Activated CD8-positive, alpha-beta memory T cell treated with anti-CD3 and anti-CD28 coated beads for 36 hours (primary cell): ENCODE results near the gene ABTB1. TPM values are rescaled to one million over a fixed set of nuclear protein-coding genes. Genes with fewer than 3 reads are reported as not detected.

Experiments used
- CTCF ChIA-PET: fragments of 350-600 bp; sonication (Branson Sonifier 250); formaldehyde crosslinking; loops from one replicate; lab custom pipeline; 2021; ENCODE audit warnings: antibody characterized with exemption; lab: Charles Lee
- POLR2A ChIA-PET: fragments of 350-600 bp; sonication (Branson Sonifier 250); formaldehyde crosslinking; loops from one replicate; lab custom pipeline; 2021; ENCODE audit warnings: antibody characterized with exemption; lab: Charles Lee
- total RNA-seq, 2 experiments: library from RNA; stranded (reverse); gene quantifications; one replicate each; pipeline ENCODE4 v1.2.3, GENCODE V29; 2021

The ABTB1 gene
- total RNA-seq, result 10 to 100 TPM; 11.3 to 13.1 TPM

DNA sequence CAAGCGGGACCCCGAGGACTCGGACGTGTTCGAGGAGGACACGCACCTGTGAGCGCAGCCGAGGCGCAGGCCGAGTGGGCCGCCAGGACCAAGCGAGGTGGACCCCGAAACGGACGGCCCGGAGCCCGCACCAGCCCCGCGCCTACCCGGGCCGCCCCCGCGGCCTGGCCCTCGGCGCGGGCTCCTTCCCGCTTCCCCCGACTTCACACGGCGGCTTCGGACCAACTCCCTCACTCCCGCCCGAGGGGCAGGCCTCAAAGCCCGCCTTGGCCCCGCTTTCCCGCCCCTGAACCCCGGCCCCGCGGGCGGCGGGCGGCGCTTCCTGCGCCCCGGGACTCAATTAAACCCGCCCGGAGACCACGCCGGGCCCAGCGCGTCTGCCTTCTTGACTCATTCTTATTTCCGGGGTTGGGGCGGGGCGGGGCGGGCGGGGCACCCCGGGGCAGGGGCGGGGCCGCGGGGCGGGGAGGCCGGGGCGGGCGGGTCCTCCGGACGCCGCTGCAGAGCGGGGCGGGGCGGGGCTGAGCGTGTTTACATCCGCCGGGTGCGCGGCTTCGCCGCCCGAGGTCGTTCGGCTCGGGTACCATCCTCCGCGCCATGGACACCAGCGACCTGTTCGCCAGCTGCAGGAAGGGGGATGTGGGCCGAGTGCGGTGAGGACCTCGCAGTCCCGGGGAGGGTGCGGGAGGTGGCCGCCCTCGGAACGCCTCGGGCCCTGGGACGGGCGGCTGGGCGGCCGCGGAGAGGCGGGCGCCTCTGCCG lies at the start of gene ABTB1:
TSS of gene ABTB1 (plus strand) at position 524 of the 762 bp plus-strand sequence. CDS start at position 598, 74 bp downstream.
- POLR2A ChIA-PET, result interaction anchor here (0.6 to 0.9 kb wide), 4 partner anchors 9 to 837 kb away, joined by 3 to 4 read pairs (median 4); partner anchors contain the start of gene MCM2
- CTCF ChIA-PET, result no interaction called here

DNA sequence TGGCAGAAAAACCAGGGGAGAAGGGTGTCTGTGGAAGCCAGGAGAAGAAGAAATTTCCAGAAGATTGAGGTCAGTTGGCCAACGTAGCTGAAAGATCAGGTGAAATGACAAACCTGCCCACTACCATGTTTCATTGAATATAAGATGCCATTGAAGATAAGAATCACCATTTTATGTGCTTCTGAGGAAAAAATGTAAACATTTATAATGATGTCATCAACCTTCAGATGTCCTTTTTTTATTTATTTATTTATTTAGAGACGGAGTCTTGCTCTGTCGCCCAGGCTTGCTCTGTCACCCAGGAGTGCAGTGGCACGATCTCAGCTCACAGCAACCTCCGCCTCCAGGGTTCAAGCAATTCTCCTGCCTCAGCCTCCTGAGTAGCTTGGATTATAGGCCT lies 48.7 kb upstream of the ABTB1 start:
- ChIA-PET POLR2A (no interaction called here), CTCF (no interaction called here)

DNA sequence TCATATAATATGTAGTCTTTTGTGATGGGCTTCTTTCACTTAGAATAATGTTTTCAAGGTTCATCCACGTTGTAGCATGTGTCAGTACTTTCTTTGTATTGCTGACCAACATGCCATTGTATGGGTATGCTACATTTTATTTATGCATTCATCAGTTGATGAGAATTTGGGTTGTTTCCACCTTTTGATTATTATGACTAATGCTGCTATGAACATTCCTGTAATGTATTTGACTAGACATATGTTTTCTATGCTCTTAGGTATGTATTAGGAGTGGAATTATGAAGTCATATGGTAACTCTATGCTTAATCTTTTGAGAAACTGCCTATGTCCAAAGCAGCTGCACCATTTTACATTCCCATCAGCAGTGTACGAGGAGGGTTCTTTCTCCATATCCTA lies 46.9 kb upstream of the ABTB1 start:
- ChIA-PET POLR2A (no interaction called here), CTCF (no interaction called here)

DNA sequence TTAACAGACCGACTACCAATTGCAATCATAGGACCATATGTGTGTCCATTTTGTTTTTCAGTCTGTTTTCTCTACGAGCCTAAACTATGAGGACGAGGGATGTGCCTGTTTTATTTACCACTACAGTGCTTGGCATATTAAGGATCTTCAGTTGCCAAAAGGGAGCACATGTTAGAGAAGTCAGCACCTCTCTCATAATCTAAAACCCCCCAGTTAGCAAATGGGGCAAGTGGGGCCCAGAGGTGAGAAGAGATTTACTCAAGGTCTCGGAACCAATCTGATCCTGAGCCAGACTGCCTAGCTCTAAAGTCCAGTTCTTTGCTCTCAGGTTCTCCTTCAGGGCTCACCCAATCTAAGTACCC lies 44.3 kb upstream of the ABTB1 start:
- CTCF ChIA-PET, result interaction anchor here (1.1 kb wide), 1 partner anchor 53 kb away, joined by 3 read pairs; no protein-coding TSS in a partner anchor
- POLR2A ChIA-PET, result interaction anchor here (1.2 kb wide), 1 partner anchor 31 kb away, joined by 5 read pairs; the partner anchor contains the start of gene MCM2

DNA sequence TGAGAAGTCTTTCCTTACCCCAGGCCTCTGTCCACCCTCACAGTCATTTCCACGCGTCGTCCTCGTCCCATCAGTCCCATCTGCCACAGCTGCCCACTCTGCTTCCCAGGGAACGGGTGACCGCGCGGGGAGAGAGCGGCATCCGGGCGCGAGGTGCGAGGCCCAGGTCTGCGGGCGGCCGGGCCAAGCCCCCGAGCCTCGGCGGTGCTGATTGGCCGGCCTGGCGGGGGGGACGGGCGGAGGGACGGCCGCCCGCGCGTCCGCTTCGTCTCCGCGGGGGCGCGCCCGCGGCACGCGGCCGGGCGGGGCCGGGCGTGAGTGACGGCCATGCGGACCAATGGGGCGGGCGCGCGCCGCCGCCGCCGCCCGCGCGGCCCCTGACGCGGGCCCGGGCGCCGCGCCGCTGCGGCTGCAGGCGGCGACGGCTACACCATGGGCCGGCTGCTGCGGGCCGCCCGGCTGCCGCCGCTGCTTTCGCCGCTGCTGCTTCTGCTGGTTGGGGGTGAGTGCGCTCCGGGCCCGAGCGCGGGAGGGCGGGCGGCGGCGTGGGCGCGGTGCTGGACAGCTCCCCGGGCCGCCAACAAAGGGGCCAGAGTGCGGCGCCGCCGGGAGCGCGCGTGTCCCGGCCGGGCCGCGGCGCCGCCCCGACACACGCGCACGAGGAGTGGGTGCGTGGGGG lies 43.8 kb upstream of the ABTB1 start, which contains the start of gene PODXL2:
TSS of gene PODXL2 (plus strand) at position 398 of the 679 bp plus-strand sequence. CDS start at position 433, 35 bp downstream.
- ChIA-PET POLR2A (interaction anchor here (1.2 kb wide), 1 partner anchor 31 kb away, joined by 5 read pairs; the partner anchor contains the start of gene MCM2), CTCF (interaction anchor here (0.9 kb wide), 1 partner anchor 54 kb away, joined by 3 read pairs; no protein-coding TSS in a partner anchor)

DNA sequence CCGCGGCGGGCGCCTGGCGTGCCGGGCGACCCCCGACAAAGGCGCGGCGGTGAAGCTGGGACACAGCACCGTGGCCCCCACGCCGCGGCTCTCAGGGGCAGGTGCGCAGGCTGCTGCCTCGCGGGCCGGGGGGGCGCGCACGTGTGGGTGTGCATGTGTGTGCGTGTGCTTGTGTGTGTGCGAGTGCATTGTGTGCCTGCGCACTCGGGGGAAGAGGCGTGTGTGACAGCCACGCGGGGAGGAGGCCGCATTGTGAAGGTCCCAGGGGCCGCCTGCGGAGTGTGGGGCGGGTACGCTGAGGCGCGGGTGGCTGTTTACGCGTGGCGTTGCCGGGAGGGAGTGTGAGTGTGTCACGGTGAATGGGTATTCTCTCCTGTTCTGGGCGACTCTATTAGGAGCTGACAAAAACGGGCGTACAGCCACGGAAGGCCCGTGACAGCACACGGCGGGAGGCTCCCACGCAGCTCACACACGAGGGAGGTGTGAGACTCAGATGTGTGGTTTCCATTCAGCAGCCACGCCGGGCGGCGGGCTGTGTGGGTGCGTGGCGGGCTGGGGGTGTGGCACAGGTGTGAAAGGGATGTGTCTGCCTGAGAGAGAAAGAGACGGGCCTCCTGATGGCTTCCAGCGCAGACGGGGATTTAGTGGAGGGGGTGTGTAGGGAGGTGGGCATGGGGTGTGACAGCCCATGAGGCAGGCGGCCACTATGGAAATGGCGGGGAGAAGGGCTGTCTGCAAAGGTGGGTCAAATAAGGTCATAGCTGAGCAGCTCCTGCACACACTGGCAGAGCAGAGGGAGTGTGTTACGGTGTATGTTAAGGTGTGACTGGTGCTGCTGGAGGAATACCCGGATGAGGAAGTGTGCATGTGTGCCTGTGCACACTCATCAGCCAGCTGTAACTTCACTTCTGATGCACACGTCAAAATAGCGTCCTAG lies 43.0 kb upstream of the ABTB1 start:
- ChIA-PET CTCF (interaction anchor here (0.6 to 0.9 kb wide), 2 partner anchors 55 to 408 kb away, joined by 3 read pairs; no protein-coding TSS in a partner anchor), POLR2A (no interaction called here)

DNA sequence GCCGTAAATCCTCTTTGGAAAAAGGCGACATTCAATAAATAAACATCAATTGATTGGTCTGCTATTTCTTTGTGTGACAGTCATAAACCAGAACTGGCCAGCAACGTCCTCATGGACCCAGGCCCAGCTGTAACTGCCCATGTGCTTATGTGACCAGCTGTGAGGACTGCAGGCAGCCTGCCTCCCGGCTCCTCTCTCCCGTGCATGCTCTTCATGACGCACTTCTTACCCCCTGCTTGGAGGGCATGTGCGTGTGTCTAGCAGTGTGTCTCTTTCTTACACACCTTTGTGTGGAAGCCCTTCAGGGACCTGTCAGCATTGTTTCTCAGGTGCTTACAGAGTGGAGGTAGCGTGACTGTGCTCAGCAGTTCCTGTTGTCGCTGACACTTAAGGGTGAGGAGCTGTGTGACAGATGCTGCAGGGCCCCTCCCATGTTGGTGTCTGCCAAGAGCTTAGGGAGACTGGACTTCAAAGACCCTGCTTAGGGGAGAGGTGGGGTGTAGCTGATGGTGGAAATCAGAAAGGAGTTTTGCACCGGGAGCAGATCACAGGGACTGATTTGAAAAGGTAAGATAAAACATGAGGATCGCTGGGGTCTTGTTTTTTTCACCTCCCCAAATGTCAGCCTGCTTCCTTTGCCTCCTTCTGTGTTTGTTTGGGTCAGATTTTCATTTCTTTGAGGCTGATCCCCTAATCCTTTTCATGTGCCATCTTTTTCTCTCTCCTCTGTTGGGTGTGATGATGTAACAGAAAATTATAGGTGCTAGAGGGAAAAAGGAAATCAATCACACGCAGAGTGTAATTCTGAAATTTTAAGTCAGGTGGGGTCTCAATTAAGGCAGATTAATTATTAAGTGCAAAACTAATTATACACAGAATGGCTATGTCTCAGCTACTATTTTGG lies 41.7 kb upstream of the ABTB1 start:
- POLR2A ChIA-PET, result no interaction called here
- CTCF ChIA-PET, result interaction anchor here (0.6 to 1.0 kb wide), 2 partner anchors 56 to 443 kb away, joined by 3 to 4 read pairs; no protein-coding TSS in a partner anchor

DNA sequence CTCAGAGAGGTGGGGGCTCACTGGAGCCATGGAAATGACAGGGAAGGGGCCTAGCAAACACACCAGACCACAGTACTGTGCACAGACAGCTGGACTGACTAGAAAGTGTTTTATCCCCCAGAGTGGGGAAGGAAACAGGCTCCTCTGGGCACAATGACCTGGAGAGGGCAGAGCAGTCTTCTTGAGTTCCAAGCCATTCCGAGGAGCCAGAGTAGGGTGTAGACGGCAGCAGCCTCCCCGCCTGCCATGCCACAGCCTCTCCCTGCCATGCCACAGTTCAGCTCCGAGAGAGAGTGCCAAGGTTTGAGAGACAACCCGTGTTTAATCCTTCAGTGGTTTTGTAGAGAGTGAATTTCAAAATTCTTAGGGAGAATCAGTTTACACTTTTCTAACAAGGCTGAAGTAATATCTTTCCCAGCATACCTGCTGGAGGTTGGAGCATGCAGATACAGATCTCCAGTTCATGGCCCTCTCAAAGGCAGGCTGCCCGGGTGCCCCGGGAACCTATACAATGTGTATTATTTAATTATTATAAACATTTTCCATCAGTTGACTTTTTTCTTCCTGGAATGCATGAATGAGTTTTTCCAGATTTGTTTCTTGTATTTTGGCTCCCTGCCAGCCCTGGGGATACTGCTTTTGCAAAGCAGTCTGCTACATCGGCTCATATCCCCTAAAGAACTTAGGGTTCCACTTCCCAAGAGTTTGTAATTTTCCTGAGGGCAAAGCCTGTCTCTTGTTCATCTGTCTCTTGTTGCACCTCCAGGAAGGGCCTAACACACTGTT lies 40.5 kb upstream of the ABTB1 start:
- ChIA-PET CTCF (no interaction called here), POLR2A (no interaction called here)

DNA sequence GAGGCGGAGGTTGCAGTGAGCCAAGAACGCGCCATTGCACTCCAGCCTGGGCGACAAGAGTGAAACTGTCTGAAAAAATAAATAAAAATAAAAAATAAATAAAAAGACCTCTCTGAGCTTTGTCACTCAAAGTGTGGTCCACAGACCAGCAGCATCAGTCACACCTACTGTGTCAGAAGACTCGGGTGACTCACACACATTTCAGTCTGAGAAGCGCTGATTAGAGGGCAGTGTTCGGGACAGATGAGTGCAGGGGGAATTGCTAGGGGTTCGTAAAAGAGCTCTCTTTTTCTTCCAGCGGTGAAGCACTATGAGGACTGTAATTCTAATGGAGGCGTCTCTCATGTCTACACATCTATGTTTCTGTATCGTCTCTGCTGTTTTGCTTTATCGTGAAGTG lies 38.1 kb upstream of the ABTB1 start:
- POLR2A ChIA-PET, result no interaction called here
- CTCF ChIA-PET, result no interaction called here

DNA sequence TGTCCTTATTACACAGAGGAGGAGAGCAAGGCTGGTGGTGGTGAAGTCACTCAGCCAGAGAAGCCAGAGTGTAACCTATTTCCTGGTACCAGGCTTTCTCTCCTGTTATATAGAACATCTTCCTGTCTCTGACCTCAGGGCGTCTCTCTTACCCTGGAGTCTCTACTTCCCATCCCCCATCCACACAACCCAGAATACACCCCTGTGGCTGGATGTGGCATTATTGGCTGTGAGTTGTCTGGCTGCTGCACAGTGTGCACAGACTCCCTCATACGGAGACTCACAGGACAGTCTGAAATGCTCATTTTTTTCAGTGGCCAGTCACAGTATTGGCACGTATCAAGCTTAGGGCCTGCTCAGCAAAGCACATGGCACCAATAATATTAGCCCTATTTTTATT lies 35.2 kb upstream of the ABTB1 start:
- POLR2A ChIA-PET, result no interaction called here
- CTCF ChIA-PET, result no interaction called here

DNA sequence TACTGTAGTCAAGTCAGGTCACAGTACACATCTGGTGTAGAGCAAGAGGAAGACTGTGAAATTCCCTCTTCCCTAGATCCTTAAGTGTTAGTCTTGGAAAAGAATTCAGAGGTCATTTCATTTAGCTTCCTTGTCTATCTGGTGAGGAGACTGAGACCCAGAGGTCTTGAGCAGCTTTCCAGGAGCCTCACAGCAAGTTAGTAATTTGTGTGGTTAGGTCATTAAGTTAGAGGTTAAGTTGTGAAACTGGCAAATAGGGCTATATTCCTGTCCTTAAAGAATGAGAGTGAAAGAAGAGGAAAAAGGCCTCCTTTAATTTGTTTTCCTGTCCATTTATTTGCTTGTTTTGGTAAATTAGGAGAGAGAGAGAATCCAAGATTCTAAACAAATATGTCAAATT lies 34.8 kb upstream of the ABTB1 start:
- ChIA-PET POLR2A (no interaction called here), CTCF (no interaction called here)

DNA sequence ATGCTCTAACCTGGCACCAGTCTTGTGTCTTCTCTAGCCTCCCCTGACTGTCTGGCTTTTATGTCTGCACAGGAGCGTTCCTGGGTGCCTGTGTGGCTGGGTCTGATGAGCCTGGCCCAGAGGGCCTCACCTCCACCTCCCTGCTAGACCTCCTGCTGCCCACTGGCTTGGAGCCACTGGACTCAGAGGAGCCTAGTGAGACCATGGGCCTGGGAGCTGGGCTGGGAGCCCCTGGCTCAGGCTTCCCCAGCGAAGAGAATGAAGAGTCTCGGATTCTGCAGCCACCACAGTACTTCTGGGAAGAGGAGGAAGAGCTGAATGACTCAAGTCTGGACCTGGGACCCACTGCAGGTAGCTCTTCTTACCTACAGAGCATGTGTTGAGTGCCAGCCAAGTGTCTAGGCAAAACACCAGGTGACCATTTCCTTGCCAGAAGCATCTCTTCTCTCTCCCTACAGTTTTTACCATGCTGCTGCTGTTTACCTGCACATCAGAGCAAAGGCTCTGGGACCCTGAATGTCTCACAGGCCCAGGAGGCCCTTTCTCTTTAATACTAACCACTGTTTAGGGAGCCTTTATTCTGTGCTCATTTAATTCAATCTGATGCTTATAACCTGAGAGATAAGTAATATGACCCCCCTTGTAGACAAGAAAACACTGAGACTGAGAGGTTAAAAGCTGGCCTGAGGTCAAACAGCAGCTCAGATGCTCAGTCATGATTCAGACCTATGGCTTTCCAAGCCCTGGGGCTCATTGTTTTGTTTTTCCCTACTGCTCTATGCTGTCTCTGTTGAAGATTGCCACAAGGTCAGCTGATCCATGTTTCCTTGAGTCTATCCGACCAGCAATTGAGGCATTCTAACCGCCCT lies 33.3 kb upstream of the ABTB1 start:
- POLR2A ChIA-PET, result no interaction called here
- CTCF ChIA-PET, result no interaction called here

DNA sequence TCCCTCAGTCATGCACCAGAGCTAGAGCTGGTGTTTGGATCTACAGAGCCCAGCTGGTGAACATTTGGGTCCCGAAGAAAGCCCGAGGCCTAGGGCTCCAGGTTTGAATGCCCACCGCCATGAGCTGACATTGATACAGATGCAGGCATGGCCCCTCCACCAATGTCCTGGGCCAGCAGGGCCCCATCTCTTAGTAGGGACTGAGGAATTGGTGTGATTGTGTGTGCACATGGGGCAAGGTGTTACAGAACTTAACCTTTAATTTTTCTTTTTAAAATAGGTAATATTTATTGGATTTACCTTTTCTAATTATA lies 32.8 kb upstream of the ABTB1 start:
- CTCF ChIA-PET, result no interaction called here
- POLR2A ChIA-PET, result no interaction called here

DNA sequence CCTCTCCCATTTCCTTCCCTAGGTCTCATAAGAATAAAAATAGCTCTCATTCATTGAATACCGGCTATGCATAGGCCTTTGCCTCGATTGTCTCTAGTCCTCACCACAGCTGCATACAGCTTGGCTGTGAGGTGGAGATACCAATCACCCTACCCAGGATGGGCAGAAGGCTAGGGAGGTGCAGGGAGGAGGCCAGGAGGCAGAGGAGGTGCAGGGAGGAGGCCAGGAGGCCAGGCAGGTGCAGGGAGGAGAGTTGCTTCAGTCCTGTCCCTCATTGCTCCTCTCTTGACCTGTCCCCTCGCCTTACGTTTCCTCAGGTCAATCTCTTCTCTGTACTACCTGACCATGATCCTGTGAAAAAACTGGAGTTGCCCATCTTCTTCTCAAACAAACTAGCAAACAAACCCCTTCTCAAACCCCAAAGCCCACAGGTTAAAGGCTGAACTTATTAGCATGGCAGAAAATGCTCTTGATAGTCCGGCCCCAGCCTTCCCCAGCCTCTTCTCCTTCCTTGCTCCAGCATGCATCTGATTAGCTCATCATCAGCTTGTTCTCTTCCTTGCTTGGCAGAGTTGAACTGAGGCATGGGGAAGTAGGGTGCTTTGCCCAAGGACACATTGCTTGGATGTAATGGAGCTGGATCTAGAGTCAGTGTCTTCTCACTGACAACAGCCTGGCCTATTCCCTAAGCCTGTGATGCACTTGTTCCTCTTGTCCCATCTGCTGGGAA lies 27.9 kb upstream of the ABTB1 start:
- POLR2A ChIA-PET, result no interaction called here
- CTCF ChIA-PET, result no interaction called here

DNA sequence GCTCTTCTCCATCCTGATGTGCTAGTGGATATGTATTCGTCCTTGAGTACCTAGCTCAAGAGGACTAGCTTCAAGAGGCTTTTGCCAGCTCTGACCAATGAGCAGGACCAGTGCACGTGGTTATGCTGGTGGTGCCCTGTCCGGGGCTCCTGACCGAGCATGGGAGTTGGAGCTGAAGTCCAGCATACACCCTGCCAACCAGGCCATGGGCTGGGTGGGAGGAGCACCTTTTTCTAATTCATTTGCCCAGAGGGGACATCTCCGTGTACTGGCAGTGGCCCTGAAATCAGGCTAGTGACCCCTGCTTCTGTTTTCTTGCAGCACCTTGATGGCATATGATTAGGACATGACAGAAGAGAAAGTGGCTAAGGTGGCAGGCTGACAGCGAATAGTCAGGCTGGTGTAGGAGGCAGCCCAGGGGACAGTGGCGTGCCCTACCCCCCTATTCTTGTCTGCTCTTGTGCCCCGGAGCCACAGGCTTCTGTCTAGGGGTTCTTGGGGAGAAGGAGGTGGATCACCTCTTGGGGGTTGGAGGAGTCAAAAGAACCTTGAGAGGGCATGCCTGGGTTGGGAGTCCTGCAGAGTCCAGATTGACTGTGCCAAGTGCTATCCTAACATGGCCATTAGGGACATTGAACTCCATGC lies 27.3 kb upstream of the ABTB1 start:
- ChIA-PET POLR2A (no interaction called here), CTCF (interaction anchor here (1.2 kb wide), 1 partner anchor 67 kb away, joined by 3 read pairs; no protein-coding TSS in a partner anchor)
